Stomach (tissue), 9 donors: Measurements from ENCODE around the gene PARD6A. TPM values are rescaled to one million over a fixed set of nuclear protein-coding genes. Genes with fewer than 3 reads are reported as not detected.

ENCODE experiments used
- DNase-seq, 2 donors: peaks; one replicate each; pipeline versions ENCODE4 v3.0.0 to v3.0.0-alpha.2; 2013 to 2019
- H3K27ac ChIP-seq, 5 donors: fragments of 200-600 bp in 4 of 5; sonication (generic) in 4 of 5; one replicate each; pipeline ENCODE4 v1.5.1; 2013 to 2019; ENCODE audit warnings: mild to moderate bottlenecking in 1 of 5, moderate library complexity in 1 of 5
- H3K27me3 ChIP-seq, 3 donors: fragments of 200-600 bp; sonication (generic); one replicate each; pipeline ENCODE4 v1.5.1; 2017 to 2019; ENCODE audit warnings: mixed run types in 1 of 3
- H3K36me3 ChIP-seq, 4 donors: fragments of 200-600 bp; sonication (generic); 1 replicate in 3 of 4; 2 replicates in 1 of 4; pipeline ENCODE4 v1.5.1; 2016 to 2019
- H3K4me1 ChIP-seq, 4 donors: fragments of 200-600 bp; sonication (generic); one replicate each; pipeline ENCODE4 v1.5.1; 2016 to 2019
- H3K4me3 ChIP-seq, 4 donors: fragments of 200-600 bp; sonication (generic) in 3 of 4; one replicate each; pipeline ENCODE4 v1.5.1; 2016 to 2019; ENCODE audit warnings: mild to moderate bottlenecking in 1 of 4
- H3K9me3 ChIP-seq, 4 donors: fragments of 200-600 bp; sonication (generic); one replicate each; pipeline ENCODE4 v1.5.1; 2016 to 2019
- EP300 ChIP-seq: sonication (generic); formaldehyde crosslinking; IDR thresholded peaks from one replicate; pipeline ENCODE4 v1.6.1; 2017; ENCODE audit warnings: antibody characterized with exemption
- POLR2A ChIP-seq, 4 donors: fragments of 450-650 bp; IDR thresholded peaks; one replicate each; pipeline ENCODE4 v1.6.1; 2016; ENCODE audit warnings: antibody characterized with exemption in 4 of 4, control low read depth in 2 of 4, mild to moderate bottlenecking in 1 of 4, moderate library complexity in 1 of 4
- POLR2AphosphoS5 ChIP-seq, 3 donors: sonication (generic); formaldehyde crosslinking; IDR thresholded peaks; one replicate each; pipeline ENCODE4 v1.6.1; 2016; ENCODE audit warnings: antibody characterized with exemption in 3 of 3
- WGBS, 5 donors: extraction: QIAGEN DNeasy Blood & Tissue Kit in 3 of 5; methylation state at CpG; one replicate each; pipeline versions ENCODE4 v1.1.5 to v1.1.7; 2013 to 2018; 5-methylcytosine and 5-hydroxymethylcytosine counted together
- intact Hi-C: fragments of 100-400 bp; cut with DNase I; formaldehyde crosslinking; loops from one replicate; pipeline ENCODE4 v1.15.1; 2023; ENCODE audit warnings: low total_unique reads
- polyA plus RNA-seq, 3 donors: library from polyadenylated mRNA; stranded (reverse); fragments of 200-250 nt; gene quantifications; one replicate each; pipeline ENCODE4 v1.2.3, GENCODE V29; 2013
- total RNA-seq, 5 donors: library from RNA; depleted of rRNA; stranded (reverse); fragments of >200 nt; gene quantifications; one replicate each; pipeline versions ENCODE4 v1.1.0 to v1.2.3, GENCODE V29; 2014 to 2016
- TF ChIP-seq, protein P1 (sequence below), 7 experiments: fragments of 450-650 bp in 4 of 7; fragments of 200-600 bp in 3 of 7; sonication (generic) in 3 of 7; IDR thresholded peaks; one replicate each; pipeline ENCODE4 v1.5.1; 2016 to 2019; ENCODE audit warnings: antibody characterized with exemption in 7 of 7, control low read depth in 2 of 7, mild to moderate bottlenecking in 1 of 7
- donor health status: healthy with polysubstance abuse.
- donor health status: Bipolar disorder and iron deficiency.
- donor health status: healthy.

PARD6A gene
- total and polyA plus RNA-seq, 8 donors, result 1.1 to 56.7 (median 7.1) TPM

DNA sequence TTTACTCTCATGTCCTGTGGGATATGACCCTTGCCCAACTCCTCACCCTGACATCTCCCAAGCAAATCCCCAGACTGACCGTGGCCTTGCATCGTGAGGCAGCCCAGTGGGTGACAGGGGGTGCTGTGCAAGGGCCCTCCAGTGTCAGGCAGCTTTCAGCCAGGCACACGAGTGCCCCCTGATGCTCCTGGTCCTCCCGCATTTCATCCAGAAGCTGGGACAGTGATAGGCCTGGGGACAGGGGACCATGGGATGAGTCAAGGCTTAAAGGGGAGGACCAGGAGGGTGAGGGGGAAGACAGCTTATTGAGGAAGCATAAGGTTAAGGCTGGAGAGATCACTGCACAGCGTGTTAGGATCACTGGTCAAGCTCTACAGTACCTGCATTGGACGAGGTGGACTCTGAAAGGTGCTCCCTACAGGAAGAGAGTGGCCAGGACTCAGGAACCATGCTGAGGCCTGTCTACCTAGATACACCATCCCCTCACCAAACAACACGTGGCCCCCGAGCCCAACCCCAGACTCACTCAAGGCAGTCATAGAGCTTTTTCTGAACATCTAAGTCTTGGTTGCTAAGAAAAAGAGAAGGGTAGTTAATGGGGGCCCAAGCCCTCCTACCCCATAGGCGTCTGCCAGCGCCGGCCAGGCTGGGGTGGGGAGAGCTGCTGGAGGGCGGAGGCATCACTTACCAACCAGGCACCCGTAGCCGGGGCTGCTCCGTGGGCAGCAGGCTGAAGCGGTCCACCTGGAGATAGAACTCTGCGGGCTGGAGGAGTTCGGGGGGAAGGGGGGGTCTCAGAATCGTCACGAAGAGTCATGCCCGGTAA, 1.7 kb upstream of the PARD6A start:
- no peak for DNase-seq
- TF ChIP-seq, protein P1, sequence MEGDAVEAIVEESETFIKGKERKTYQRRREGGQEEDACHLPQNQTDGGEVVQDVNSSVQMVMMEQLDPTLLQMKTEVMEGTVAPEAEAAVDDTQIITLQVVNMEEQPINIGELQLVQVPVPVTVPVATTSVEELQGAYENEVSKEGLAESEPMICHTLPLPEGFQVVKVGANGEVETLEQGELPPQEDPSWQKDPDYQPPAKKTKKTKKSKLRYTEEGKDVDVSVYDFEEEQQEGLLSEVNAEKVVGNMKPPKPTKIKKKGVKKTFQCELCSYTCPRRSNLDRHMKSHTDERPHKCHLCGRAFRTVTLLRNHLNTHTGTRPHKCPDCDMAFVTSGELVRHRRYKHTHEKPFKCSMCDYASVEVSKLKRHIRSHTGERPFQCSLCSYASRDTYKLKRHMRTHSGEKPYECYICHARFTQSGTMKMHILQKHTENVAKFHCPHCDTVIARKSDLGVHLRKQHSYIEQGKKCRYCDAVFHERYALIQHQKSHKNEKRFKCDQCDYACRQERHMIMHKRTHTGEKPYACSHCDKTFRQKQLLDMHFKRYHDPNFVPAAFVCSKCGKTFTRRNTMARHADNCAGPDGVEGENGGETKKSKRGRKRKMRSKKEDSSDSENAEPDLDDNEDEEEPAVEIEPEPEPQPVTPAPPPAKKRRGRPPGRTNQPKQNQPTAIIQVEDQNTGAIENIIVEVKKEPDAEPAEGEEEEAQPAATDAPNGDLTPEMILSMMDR (IDR thresholded peaks at IDR 0.05), result no peak
- no peak for TF ChIP-seq EP300
- TF ChIP-seq POLR2AphosphoS5 (IDR thresholded peaks at IDR 0.05), result no peak
- TF ChIP-seq POLR2A (IDR thresholded peaks at IDR 0.05), result no peak
- Histone ChIP-seq H3K4me3 (peak overlapping the region; percentile 57 to 85 (median 82)), H3K9me3 (no peaks in the 10 kb centered on the region), H3K4me1 (peaks cover 20 to 31% (median 28%) of the 10 kb centered on the region in 4 donors), H3K27me3 (peaks cover 1 to 14% (median 9%) of the 10 kb centered on the region in 3 donors), H3K36me3 (peaks cover 9 to 38% (median 36%) of the 10 kb centered on the region in 4 donors), H3K27ac (peak overlapping the region in 3 of 5 donors; percentile 92 to 97 (median 97))
- 32 to 47% (median 35%) methylated on average over 17 to 21 of the region's 21 CpGs for WGBS, 5 donors
- intact Hi-C loops, result no loop called here

DNA sequence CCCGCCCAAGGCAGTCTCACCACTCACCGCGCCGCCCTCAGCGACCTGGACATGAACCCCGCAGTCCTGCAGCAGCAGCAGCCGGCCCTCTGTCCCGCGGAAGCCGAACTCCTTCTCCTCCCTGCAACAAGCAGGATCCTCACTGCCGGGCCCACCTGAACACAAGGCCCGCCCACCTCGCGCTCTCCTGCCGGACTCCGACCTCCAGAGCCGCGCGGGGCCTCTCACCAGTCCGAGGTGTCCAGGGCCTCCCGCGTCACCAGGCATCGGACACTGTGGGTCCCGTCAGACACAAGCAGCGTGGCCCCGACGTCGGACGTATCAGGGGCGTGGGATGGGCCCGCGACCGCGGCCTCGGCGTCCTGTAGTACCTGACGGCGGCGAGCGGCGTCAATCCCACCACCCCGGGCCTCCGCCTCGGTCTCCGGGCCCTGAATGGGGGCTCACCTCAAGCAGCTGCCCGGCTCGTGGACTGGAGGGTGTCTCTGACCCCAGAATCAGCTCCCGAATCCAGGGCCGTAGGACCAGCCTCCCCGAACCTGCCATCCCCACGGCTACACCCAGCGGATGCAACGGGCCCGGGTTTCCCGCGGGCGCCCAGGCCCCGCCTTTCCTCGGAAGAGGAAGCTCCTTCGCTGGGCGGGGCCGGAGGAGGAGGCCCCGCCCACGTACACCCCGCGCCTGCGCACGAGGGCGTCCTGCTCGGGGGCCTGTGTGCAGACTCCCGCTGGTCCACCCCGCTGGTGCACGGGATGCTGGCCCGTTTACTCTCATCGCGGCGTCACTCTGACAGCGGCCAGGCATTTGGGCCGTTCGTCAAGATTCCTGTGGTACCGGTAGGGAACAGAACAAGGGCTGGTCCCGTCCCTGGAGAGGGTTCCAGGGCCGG, 841 bp upstream of the PARD6A start, which contains the start of gene ACD:
Gene ACD, minus strand, starts transcription at position 586 of the 889 bp plus-strand sequence. Its CDS starts 40 bp downstream, at position 546.
- H3K27me3 ChIP-seq, result peaks cover 0 to 5% (median under 1%) of the 10 kb centered on the region in 3 donors
- peak; percentile 92 to 97 for DNase-seq
- intact Hi-C loops, result no loop called here
- WGBS, 5 donors, result 0 to 1% (median 0%) methylated on average over 26 to 83 of the region's 83 CpGs
- H3K9me3 ChIP-seq, result no peaks in the 10 kb centered on the region
- peaks cover 9 to 43% (median 37%) of the 10 kb centered on the region in 4 donors for H3K36me3 ChIP-seq
- H3K4me1 ChIP-seq, result peaks cover 20 to 34% (median 30%) of the 10 kb centered on the region in 4 donors
- TF ChIP-seq, protein P1 (IDR thresholded peaks at IDR 0.05), result no peak
- peak; percentile 83 to 88 (median 86) for TF ChIP-seq POLR2AphosphoS5 (IDR thresholded peaks at IDR 0.05)
- peak in 1 of 4 donors; percentile 70 for TF ChIP-seq POLR2A (IDR thresholded peaks at IDR 0.05)
- no peak for TF ChIP-seq EP300
- peak within 1 kb of the TSS; percentile 57 to 85 (median 82) for H3K4me3 ChIP-seq
- H3K27ac ChIP-seq, result peak within 1 kb of the TSS; percentile 92 to 97 (median 96)

DNA sequence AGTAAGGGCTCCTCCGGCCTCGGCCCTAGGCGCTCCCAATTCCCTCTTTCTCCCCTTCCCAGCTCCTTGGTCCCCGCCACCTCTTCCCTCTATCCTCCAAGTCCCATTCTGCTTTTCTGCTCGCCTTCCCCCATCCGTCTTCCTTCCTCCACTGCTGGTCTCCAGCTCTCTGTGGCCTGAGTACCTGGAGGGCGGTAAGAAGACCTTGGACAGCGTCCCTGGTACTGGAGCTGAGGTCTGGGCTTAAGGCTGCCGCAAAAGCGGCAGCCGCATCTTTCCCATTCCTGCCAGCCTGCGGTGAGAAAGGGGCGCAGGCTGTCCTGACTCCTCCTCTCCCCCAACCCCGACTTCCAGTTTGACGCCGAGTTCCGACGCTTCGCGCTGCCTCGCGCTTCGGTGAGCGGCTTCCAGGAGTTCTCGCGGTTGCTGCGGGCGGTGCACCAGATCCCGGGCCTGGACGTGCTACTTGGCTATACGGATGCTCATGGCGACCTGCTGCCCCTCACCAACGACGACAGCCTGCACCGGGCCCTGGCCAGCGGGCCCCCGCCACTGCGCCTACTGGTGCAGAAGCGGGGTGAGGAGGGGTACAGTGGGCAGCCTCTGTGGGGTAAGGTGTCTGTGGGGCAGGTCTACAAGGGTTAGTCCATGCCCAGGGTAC, 471 bp downstream of the PARD6A start:
- intact Hi-C loops, result no loop called here

More for the DNA sequence above, 471 bp downstream of the PARD6A start:
- 8 to 11% (median 9%) methylated on average over 17 to 39 of the region's 39 CpGs for WGBS, 5 donors
- Histone ChIP-seq H3K27ac (peak overlapping the region; percentile 92 to 97 (median 96)), H3K4me1 (peaks cover 26 to 47% (median 41%) of the 10 kb centered on the region in 4 donors), H3K27me3 (no peaks in the 10 kb centered on the region), H3K36me3 (peaks cover 9 to 45% (median 36%) of the 10 kb centered on the region in 4 donors), H3K9me3 (no peaks in the 10 kb centered on the region), H3K4me3 (peak overlapping the region; percentile 57 to 85 (median 82))
- DNase-seq, result peak in 1 of 2 donors; percentile 83
- TF ChIP-seq POLR2A (IDR thresholded peaks at IDR 0.05) (no peak), POLR2AphosphoS5 (IDR thresholded peaks at IDR 0.05) (no peak)
- TF ChIP-seq, protein P1 (IDR thresholded peaks at IDR 0.05), result peak in 1 of 7 experiments; percentile 2
